Measurements from ENCODE around the gene KAZN. TPM values are rescaled to one million over a fixed set of nuclear protein-coding genes. Genes with fewer than 3 reads are reported as not detected.
A peak's percentile ranks its signal among the peaks of the same experiment; 100 is the strongest.

The KAZN gene
- total and polyA plus RNA-seq, 8 donors: 11.1 to 37.5 (median 30.2) TPM

DNA sequence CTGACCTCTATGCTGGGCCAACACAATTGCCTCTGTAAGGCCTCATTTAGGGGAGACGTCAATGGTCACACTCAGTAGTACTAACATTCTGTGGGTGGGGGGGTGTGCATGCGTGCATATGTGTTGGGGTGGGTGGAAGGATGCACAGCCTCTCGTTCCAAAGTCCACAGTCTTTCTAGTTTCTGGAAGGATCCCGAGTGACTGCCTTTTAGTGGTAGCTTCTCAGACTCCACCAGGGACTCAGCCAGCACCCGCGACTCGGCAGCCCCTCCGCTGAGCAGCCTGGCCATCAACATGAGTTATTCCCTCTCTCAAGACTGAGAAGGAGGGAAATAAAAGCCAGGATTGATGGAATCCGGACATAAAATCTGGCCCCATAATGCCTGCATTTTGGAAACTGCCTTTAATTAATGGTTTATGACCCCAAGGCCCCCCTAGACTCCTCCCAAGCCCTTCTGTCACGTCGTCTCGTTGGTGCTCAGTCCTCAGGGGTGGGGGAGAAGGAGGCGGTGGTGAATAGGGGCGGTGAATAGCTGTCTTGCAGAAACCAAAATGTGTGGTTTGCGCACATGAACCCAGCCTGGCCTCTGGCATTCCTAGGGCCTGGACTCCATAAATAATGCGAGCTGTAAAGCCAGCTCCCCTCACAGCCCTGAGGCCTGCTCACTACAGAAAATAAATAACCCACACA is 489.9 kb downstream of the KAZN start:
- DNase-seq: peak in 1 of 4 donors; percentile 39
- H3K27me3 ChIP-seq: no peaks in the 10 kb centered on the region
- no peak overlapping the region for H3K4me3 ChIP-seq
- peak overlapping the region; percentile 76 to 85 for H3K27ac ChIP-seq
- no peak for ATAC-seq
- peaks cover 3 to 13% of the 10 kb centered on the region in 2 donors for H3K4me1 ChIP-seq
- H3K9me3 ChIP-seq: no peaks in the 10 kb centered on the region
- TF ChIP-seq, protein P1, sequence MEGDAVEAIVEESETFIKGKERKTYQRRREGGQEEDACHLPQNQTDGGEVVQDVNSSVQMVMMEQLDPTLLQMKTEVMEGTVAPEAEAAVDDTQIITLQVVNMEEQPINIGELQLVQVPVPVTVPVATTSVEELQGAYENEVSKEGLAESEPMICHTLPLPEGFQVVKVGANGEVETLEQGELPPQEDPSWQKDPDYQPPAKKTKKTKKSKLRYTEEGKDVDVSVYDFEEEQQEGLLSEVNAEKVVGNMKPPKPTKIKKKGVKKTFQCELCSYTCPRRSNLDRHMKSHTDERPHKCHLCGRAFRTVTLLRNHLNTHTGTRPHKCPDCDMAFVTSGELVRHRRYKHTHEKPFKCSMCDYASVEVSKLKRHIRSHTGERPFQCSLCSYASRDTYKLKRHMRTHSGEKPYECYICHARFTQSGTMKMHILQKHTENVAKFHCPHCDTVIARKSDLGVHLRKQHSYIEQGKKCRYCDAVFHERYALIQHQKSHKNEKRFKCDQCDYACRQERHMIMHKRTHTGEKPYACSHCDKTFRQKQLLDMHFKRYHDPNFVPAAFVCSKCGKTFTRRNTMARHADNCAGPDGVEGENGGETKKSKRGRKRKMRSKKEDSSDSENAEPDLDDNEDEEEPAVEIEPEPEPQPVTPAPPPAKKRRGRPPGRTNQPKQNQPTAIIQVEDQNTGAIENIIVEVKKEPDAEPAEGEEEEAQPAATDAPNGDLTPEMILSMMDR (IDR thresholded peaks at IDR 0.05): no peak
- intact Hi-C loops (cut with DNase I): no loop called here
- H3K36me3 ChIP-seq: no peaks in the 10 kb centered on the region

DNA sequence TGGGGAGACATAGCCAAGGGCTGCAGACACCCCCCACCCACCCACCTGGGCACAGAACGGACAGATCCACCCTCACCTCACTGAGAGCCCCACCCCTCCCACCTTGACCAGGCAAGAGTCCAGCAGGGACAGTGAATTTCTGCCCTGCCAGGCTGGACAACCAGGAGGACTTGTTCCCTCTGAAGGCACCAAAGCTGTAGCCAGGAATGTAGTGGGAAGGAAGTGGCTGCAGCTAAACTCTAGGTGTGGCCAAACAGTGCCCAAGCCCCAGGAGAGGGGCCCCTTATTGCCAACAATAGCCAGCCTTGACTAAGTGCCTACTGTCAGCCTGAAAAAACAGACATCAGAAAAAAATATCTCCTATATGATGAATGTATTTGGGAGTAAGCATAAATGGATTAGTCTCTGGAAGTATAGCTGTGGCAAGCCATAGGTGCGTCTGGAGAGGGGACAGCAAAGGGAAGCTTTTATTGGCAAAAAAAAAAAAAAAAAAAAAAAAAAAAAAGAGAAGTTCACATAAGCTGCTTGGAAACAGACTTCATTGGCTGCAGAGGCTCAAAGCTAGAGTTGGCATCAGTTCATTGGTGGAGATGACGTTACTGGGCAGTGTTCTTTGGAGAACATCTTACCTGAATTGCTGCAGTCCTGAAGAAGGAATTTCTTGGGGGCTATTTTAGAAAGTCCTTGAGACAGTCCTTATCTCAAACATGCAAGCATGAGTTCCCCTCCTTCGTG is 490.9 kb downstream of the KAZN start:
- peak in 2 of 4 donors; percentile 46 to 55 for DNase-seq
- H3K9me3 ChIP-seq: no peaks in the 10 kb centered on the region
- peaks cover 3 to 13% of the 10 kb centered on the region in 2 donors for H3K4me1 ChIP-seq
- peak; percentile 76 for ATAC-seq
- no peaks in the 10 kb centered on the region for H3K36me3 ChIP-seq
- intact Hi-C loops (cut with DNase I): no loop called here
- peak overlapping the region; percentile 76 to 85 for H3K27ac ChIP-seq
- H3K4me3 ChIP-seq: no peak overlapping the region
- TF ChIP-seq, protein P1 (IDR thresholded peaks at IDR 0.05): no peak
- no peaks in the 10 kb centered on the region for H3K27me3 ChIP-seq

DNA sequence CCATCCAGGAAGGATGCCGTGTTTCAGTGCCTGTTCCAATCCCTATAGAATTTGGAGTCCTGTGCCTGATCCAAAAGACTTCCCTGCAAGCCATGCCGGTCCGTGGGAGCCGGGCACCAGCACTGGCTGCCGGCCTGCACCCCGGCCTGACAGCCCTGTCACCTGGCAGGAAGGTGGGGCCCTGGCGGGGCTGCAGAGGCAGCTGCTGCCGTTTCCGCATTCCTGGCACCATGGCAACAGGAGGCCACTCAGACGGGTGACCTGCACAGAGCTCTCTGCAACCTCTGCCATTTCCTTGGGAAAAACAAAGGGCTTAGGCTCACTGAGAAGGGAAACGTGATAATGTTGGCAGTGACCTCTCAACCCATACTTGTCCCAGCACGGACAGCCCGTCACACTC is 491.9 kb downstream of the KAZN start:
- peak in 3 of 4 donors; percentile 85 to 95 (median 89) for DNase-seq
- H3K9me3 ChIP-seq: no peaks in the 10 kb centered on the region
- TF ChIP-seq, protein P1 (IDR thresholded peaks at IDR 0.05): no peak
- peak overlapping the region; percentile 76 to 85 for H3K27ac ChIP-seq
- intact Hi-C loops (cut with DNase I): no loop called here
- H3K27me3 ChIP-seq: no peaks in the 10 kb centered on the region
- ATAC-seq: peak; percentile 94
- peaks cover 3 to 13% of the 10 kb centered on the region in 2 donors for H3K4me1 ChIP-seq
- H3K36me3 ChIP-seq: no peaks in the 10 kb centered on the region
- no peak overlapping the region for H3K4me3 ChIP-seq

GRCh38 chr1:15094056-15094455 is 495.6 kb downstream of the KAZN start:
- no peaks in the 10 kb centered on the region for H3K27me3 ChIP-seq
- intact Hi-C loops (cut with DNase I): no loop called here
- no peaks in the 10 kb centered on the region for H3K36me3 ChIP-seq
- DNase-seq (no peak), ATAC-seq (no peak)
- H3K4me3 ChIP-seq: no peak overlapping the region
- TF ChIP-seq, protein P1 (IDR thresholded peaks at IDR 0.05): no peak
- no peak overlapping the region for H3K27ac ChIP-seq
- peaks cover 1 to 13% of the 10 kb centered on the region in 2 donors for H3K4me1 ChIP-seq
- no peaks in the 10 kb centered on the region for H3K9me3 ChIP-seq

All from left lung (tissue), 10 donors.